Astrocyte of the cerebellum (primary cell): ENCODE data around the gene MPZL1.

Source experiments
- DNase-seq: peaks from one replicate; pipeline ENCODE4 v3.0.0-alpha.2; 2011; ENCODE audit warnings: low read depth
- H3K4me3 ChIP-seq: 2 replicates; pipeline ENCODE4 v1.5.1; 2011; ENCODE audit warnings: mild to moderate bottlenecking, low read depth, low read length, moderate library complexity
- CTCF ChIP-seq: IDR thresholded peaks from 2 replicates; pipeline ENCODE4 v1.5.1; 2012; ENCODE audit warnings: low read length, low read depth, moderate library complexity, mild to moderate bottlenecking; ENCODE audit errors: missing control alignments
- in situ Hi-C: cut with HindIII; loops from 2 replicates; pipeline ENCODE4 v1.10.0; 2017; ENCODE audit warnings: low sequenced_read_pairs

MPZL1 gene

GRCh38 chr1:167837326-167837725, 115.5 kb downstream of the MPZL1 start:
- no peak overlapping the region for H3K4me3 ChIP-seq
- in situ Hi-C loops, result no loop called here
- no peak for TF ChIP-seq CTCF
- no peak for DNase-seq

- DNase-seq, result no peak
- no peak overlapping the region for H3K4me3 ChIP-seq
- no peak for TF ChIP-seq CTCF
- in situ Hi-C loops, result no loop called here
These were observed 117.2 kb downstream of the MPZL1 start for GRCh38 chr1:167839009-167839408.
